ENCODE measurements around the gene USF2. TPM values are rescaled to one million over a fixed set of nuclear protein-coding genes. Genes with fewer than 3 reads are reported as not detected.

USF2 gene
- total RNA-seq, 1 experiment from 2014 or later = 121 TPM

GRCh38 chr19:35223862-35224505 is 44.8 kb upstream of the USF2 start (continued):
- TF ChIP-seq SIN3A (IDR thresholded peaks at IDR 0.05; ENCODE audit: borderline replicate concordance, insufficient read depth, low read depth, low read length) = no peak

DNA sequence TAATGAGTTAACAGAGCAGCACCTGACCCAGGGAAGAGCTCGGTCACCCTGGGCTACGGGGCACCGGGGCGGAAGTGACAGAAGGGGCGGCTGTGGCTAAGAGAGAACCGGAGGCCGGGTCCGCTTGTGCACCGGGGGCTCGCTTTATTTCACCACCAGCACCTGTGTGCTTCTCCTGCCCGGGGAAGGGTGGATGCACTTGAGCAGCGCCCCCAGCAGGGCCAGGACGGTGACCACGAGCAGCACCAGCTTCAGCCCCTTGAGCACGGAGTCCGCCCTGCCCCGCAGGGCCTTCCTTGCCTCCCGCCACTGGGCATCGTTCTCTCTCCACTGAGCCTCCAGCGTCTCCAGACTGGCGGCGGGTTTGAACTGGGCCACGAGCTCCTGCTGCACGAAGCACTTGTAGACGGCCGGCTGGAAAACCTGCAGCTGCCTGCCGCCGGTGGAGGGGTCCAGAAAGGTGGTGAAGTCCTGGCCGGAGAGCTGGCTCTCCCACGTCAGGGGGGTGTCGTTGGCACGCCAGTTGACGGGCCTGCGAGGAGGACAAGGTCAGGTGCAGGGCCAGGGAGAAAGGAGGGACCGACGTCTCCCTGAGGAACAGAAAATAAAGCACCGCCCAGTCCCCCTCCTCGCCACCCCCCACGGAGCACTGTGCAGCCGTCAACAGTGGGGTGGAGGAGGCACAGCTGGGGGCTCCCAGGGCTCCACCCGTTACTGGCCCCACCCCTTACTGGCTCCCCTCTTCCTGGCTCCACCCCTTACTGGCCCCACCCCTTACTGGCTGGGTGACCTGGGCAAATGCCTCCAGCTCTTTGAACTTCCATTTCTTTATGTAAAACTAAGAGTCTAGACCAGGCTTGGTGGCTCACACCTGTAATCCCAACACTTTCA is 43.8 kb upstream of the USF2 start:
- Histone ChIP-seq H3K27me3 (ENCODE audit: control insufficient read depth, insufficient read depth, low read length) (peaks cover 2% of the 10 kb centered on the region; the same call in 1 of the 2 replicates), H3K27ac (ENCODE audit: low read length) (no peak overlapping the region), H3K9me3 (ENCODE audit: control insufficient read depth, insufficient read depth, low read depth, low read length) (no peaks in the 10 kb centered on the region), H3K4me1 (ENCODE audit: control insufficient read depth, insufficient read depth, low read length) (no peaks in the 10 kb centered on the region), H3K4me3 (ENCODE audit: low read depth in 2 of 2, low read length in 2 of 2) (no peak overlapping the region), H3K36me3 (ENCODE audit: control insufficient read depth, insufficient read depth, low read length) (no peaks in the 10 kb centered on the region)
- DNase-seq (ENCODE audit: low read depth, low spot score) (no peak), ATAC-seq (no peak)
- TF ChIP-seq, protein P1, sequence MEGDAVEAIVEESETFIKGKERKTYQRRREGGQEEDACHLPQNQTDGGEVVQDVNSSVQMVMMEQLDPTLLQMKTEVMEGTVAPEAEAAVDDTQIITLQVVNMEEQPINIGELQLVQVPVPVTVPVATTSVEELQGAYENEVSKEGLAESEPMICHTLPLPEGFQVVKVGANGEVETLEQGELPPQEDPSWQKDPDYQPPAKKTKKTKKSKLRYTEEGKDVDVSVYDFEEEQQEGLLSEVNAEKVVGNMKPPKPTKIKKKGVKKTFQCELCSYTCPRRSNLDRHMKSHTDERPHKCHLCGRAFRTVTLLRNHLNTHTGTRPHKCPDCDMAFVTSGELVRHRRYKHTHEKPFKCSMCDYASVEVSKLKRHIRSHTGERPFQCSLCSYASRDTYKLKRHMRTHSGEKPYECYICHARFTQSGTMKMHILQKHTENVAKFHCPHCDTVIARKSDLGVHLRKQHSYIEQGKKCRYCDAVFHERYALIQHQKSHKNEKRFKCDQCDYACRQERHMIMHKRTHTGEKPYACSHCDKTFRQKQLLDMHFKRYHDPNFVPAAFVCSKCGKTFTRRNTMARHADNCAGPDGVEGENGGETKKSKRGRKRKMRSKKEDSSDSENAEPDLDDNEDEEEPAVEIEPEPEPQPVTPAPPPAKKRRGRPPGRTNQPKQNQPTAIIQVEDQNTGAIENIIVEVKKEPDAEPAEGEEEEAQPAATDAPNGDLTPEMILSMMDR (IDR thresholded peaks at IDR 0.05) = no peak
- TF ChIP-seq POLR2AphosphoS5 (IDR thresholded peaks at IDR 0.05; ENCODE audit: low read depth, low read length) (no peak), SIN3A (IDR thresholded peaks at IDR 0.05; ENCODE audit: borderline replicate concordance, insufficient read depth, low read depth, low read length) (no peak), TCF7L2 (IDR thresholded peaks at IDR 0.05; ENCODE audit: low read depth, low read length) (no peak)
- TF ChIP-seq, protein P2, sequence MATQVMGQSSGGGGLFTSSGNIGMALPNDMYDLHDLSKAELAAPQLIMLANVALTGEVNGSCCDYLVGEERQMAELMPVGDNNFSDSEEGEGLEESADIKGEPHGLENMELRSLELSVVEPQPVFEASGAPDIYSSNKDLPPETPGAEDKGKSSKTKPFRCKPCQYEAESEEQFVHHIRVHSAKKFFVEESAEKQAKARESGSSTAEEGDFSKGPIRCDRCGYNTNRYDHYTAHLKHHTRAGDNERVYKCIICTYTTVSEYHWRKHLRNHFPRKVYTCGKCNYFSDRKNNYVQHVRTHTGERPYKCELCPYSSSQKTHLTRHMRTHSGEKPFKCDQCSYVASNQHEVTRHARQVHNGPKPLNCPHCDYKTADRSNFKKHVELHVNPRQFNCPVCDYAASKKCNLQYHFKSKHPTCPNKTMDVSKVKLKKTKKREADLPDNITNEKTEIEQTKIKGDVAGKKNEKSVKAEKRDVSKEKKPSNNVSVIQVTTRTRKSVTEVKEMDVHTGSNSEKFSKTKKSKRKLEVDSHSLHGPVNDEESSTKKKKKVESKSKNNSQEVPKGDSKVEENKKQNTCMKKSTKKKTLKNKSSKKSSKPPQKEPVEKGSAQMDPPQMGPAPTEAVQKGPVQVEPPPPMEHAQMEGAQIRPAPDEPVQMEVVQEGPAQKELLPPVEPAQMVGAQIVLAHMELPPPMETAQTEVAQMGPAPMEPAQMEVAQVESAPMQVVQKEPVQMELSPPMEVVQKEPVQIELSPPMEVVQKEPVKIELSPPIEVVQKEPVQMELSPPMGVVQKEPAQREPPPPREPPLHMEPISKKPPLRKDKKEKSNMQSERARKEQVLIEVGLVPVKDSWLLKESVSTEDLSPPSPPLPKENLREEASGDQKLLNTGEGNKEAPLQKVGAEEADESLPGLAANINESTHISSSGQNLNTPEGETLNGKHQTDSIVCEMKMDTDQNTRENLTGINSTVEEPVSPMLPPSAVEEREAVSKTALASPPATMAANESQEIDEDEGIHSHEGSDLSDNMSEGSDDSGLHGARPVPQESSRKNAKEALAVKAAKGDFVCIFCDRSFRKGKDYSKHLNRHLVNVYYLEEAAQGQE (IDR thresholded peaks at IDR 0.05; ENCODE audit: insufficient read depth in 1 of 2, low read depth in 2 of 2, low read length in 1 of 2) = no peak
- CTCF ChIA-PET = no interaction called here
- POLR2A ChIA-PET = interaction anchor here (0.6 kb wide), 1 partner anchor 9 kb away, joined by 3 read pairs; no protein-coding TSS in a partner anchor
- BruUV-seq (replicated peaks) = no TSS peak
- intact Hi-C loops (cut with micrococcal nuclease; ENCODE audit: unreplicated experiment) (no loop called here), in situ Hi-C loops (cut with HindIII; ENCODE audit: low pct_unique_long_range_greater_than_20kb, low sequenced_read_pairs) (no loop called here)

DNA sequence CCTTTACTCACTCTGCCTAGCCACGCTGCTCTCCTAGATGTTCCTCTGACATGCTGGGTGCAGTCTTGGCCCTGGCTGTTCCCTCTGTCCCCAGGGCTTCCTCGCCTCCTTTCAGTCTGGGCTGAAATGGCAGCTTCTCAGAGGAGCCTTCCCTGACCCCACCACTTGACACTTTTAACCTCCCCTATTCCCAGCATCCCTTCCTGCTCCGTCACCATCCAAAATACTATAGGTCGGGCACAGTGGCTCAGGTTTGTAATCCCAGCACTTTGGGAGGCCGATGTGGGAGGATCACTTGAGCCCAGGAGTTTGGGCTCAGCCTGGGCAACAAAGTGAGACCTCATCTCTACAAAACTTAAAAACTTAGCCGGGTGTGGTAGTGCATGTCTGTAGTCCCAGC is 42.8 kb upstream of the USF2 start:
- no peak for ATAC-seq
- BruUV-seq (replicated peaks) = no TSS peak
- CTCF ChIA-PET = no interaction called here
- TF ChIP-seq SIN3A (IDR thresholded peaks at IDR 0.05; ENCODE audit: borderline replicate concordance, insufficient read depth, low read depth, low read length) (no peak), POLR2AphosphoS5 (IDR thresholded peaks at IDR 0.05; ENCODE audit: low read depth, low read length) (no peak), TCF7L2 (IDR thresholded peaks at IDR 0.05; ENCODE audit: low read depth, low read length) (no peak)
- TF ChIP-seq, protein P1 (IDR thresholded peaks at IDR 0.05) = no peak
- POLR2A ChIA-PET = no interaction called here
- DNase-seq (ENCODE audit: low read depth, low spot score) = no peak
- no peak overlapping the region for H3K4me3 ChIP-seq (ENCODE audit: low read depth in 2 of 2, low read length in 2 of 2)
- no peaks in the 10 kb centered on the region for H3K36me3 ChIP-seq (ENCODE audit: control insufficient read depth, insufficient read depth, low read length)
- intact Hi-C loops (cut with micrococcal nuclease; ENCODE audit: unreplicated experiment) = no loop called here
- no peaks in the 10 kb centered on the region for H3K9me3 ChIP-seq (ENCODE audit: control insufficient read depth, insufficient read depth, low read depth, low read length)
- no peak overlapping the region for H3K27ac ChIP-seq (ENCODE audit: low read length)
- in situ Hi-C loops (cut with HindIII; ENCODE audit: low pct_unique_long_range_greater_than_20kb, low sequenced_read_pairs) = no loop called here
- H3K27me3 ChIP-seq (ENCODE audit: control insufficient read depth, insufficient read depth, low read length) = 0 out of 2 replicates have a peak, but pooled peaks cover 2% of the 10 kb centered on the region
- H3K4me1 ChIP-seq (ENCODE audit: control insufficient read depth, insufficient read depth, low read length) = no peaks in the 10 kb centered on the region

Data from Panc1 (cell line).